GM15510 (cell line): Measurements from ENCODE around the gene CLDN12.

ENCODE experiments used
- POLR2A ChIP-seq: IDR thresholded peaks from 3 replicates; pipeline ENCODE4 v1.6.1; 2011; ENCODE audit warnings: borderline replicate concordance; ENCODE audit not compliant: insufficient read length; ENCODE audit errors: extremely low read depth

The CLDN12 gene

GRCh38 chr7:90412458-90413184 lies 9.4 kb downstream of the CLDN12 start:
- no peak for TF ChIP-seq POLR2A

GRCh38 chr7:90413185-90413528 lies 9.9 kb downstream of the CLDN12 start:
- TF ChIP-seq POLR2A, result no peak

- no peak for TF ChIP-seq POLR2A
Observed at GRCh38 chr7:90421651-90422050, 18.4 kb downstream of the CLDN12 start.

DNA sequence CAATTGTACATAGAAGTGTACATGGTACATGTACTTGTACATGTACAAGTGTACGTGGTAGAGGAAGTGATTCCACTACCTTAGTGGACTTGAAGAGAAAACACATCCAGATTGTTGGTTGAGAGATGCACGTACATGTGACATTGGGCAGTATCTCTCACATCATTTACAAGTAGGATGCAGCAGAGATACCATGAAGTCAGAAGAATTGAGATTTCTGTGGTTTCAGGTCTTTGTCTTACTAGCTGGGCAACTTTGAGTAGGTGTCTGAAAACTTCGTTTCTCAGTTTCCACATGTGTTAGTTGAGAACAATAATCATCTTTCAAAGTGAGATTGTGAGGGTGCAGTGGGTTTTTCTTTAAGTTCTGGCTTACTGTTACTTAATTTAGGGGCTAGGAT lies 21.5 kb downstream of the CLDN12 start:
- no peak for TF ChIP-seq POLR2A

- TF ChIP-seq POLR2A, result no peak
Observed at GRCh38 chr7:90425376-90425775, 22.1 kb downstream of the CLDN12 start.

DNA sequence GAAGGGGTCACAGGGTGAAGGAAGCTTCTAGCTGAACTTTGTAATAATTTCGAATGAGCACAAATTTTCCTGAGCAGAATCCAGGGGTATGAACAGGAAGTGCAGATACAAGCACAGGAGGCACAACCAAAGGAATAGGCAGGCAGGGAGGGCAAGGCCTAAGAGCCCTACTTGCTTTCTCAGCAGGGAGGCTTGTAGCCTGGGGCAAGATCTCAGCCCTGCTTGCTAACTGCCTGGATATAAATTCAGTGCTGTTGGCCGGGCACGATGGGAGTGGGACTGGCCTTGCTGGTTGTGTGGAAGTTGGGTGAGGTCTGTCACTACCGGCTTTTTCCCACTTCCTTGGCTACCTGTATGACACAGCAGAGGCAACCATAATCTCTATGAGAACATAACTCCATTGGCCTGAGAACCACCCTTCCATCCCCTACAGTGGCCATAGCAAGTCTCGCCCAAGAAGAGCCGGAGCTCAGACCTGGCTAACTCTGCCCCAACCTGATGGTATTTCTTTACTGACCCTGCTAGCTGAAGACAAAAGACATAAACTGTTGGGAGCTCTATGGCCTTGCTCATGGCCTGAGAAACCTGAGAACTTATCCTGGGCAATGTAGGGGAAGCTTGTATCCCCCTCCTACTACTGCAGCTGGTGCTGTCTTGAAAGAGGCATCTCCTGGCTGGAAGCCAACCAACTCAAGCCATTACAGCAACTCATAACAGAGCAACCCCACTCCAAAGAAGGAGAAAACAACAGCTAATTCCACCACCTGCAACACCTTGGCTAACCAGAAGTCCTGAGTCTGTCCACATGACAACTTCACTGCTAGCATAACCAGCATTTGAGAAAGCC lies 27.6 kb downstream of the CLDN12 start:
- TF ChIP-seq POLR2A, result no peak

DNA sequence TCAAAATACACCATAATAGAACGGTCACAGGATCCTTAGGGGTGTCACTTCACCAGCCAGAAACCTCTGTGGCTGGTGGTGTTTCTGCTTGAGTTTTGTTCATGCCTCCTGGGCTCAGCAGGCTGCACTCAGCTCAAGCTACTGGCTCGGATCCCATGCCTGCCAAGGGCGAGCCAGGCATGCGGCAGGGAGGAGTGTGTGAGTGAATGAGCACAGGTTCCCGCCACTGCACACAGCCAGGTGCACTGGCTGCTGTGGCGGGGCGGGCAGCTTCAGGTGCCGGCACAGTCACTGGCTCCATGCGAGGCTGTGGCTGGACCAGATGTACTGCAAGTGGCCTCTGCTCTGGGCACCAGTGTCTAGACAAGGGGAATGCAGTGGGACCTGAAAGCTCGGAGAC lies 29.5 kb downstream of the CLDN12 start:
- TF ChIP-seq POLR2A, result no peak

- TF ChIP-seq POLR2A, result no peak
Observed at GRCh38 chr7:90433221-90433620, 30.0 kb downstream of the CLDN12 start.

DNA sequence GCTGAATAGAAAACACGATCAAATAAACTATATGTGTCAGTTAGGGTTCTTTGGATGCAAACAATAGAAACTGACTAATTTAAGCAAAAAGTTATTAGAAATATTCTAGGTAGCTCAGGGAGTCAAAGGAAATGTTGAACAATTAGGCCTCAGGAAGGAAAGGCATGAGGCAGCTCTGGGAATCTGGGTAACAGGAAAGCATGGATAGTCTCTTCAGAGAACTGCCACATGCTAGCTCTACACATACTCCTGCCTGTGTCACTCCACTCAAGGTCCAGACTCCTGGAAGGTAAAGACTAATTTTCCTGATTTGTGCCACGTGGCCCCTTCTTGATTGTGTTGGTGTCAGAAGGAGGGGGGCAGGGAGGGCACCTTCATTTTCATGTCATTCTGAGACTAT lies 42.4 kb downstream of the CLDN12 start:
- no peak for TF ChIP-seq POLR2A

DNA sequence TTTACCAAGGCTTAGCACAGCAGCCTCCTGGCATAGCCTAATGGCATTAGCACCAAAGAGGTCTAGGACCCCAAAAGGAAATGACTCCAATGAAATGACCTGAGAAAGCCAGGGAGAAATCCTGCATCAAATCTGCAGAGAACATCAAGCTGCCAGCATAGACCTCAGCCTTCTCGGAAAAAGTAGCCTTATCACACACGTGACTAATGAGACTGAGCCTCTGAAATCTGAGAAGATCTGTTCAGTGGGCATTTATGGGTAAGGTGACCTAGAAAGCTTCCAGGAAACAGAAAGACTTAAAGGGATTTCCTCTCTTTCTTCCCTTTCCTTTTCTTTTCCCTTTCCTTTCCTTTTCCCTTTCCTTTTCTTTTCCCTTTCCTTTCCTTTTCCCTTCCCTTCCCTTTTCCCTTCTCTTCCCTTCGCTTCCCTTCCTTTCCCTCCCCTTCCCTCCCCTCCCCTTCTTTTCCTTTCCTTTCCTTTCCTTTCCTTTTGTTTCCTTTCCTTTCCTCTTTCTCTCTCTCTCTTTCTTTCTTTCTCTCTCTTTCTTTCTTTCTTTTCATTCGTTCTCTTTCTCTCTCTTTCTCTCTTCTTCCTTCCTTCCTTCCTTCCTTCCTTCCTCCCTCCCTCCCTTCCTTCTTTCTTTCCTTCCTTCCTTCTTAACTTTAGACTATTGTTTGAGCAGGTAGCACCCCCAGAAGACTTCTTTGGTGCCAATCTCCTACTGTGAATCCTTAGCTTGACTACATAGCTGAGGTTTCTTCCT lies 43.1 kb downstream of the CLDN12 start:
- no peak for TF ChIP-seq POLR2A

DNA sequence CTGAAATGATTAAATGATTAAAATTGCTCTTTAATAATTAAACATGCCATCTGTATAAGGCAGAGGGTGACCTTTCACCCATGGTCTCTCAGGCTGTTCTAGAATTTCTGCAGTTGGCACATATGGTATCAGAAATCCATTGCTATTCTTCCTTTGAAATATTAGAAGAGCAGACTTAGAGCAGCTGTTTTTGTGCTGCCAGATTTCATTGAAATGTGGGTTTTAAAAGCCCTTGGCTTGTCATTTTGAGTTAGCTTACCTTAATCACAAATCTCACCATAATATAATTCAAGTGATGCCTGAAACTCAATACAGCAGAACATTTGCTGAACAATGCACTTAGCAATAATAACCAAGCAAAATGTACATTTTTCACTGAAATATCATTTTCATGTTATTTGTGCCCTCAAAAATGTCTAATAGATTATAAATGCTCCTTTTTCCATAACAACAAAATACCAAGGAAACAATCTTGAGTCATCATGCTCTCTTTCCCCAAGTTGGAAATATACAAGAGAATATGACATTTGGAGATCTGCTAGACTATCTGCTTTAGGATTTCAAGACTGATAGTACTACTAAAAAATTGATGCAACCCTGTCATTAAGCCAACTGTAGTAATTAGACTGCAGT lies 50.1 kb downstream of the CLDN12 start:
- TF ChIP-seq POLR2A, result no peak

DNA sequence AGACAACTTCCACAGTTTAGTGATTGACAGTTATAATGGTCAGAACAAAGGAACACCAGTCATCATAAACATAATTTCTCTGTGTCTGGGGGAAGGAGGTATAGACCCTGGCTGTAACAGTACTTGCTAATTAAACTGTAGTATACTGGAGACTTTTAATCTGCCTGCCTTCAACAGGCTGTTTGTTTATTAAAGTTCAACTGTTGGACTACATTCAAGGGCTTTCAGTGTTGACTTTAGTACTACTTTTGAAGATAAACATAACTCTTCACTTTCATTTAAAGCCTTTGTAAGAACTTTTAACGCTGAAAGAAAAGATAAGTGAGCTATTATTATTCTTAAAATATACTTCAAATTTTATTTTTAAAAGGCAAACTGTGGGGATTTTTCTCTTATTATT lies 50.7 kb downstream of the CLDN12 start:
- no peak for TF ChIP-seq POLR2A

- no peak for TF ChIP-seq POLR2A
Observed at GRCh38 chr7:90455163-90456030, 52.1 kb downstream of the CLDN12 start.

GRCh38 chr7:90458104-90458503 lies 54.8 kb downstream of the CLDN12 start:
- TF ChIP-seq POLR2A, result no peak
